GM12878 (cell line): ENCODE measurements around the gene GNLY. TPM values are rescaled to one million over a fixed set of nuclear protein-coding genes. Genes with fewer than 3 reads are reported as not detected.

Experiments used
- CBFB ChIP-seq: IDR thresholded peaks from 2 replicates; pipeline ENCODE4 v1.6.1; 2016; ENCODE audit warnings: antibody characterized with exemption, low read depth
- CEBPB ChIP-seq, 2 experiments: fragments of 150-350 bp in 1 of 2; IDR thresholded peaks; 2 replicates each; pipeline ENCODE4 v1.6.1; 2012 to 2014; ENCODE audit warnings: low read depth in 2 of 2, low read length in 2 of 2, borderline replicate concordance in 1 of 2, inconsistent platforms in 1 of 2
- CREM ChIP-seq: IDR thresholded peaks from 2 replicates; pipeline ENCODE4 v1.6.1; 2014; ENCODE audit warnings: antibody characterized with exemption, low read depth
- GABPA ChIP-seq: IDR thresholded peaks from 2 replicates; pipeline ENCODE4 v1.6.1; 2014; ENCODE audit warnings: antibody characterized with exemption, low read depth, mild to moderate bottlenecking, inconsistent platforms
- IKZF1 ChIP-seq: fragments of 450-650 bp; conservative IDR thresholded peaks from 2 replicates; pipeline ENCODE4 v1.6.1; 2017; ENCODE audit warnings: antibody characterized with exemption, mild to moderate bottlenecking
- IKZF2 ChIP-seq, 2 experiments: fragments of 450-650 bp; IDR thresholded peaks; 2 replicates each; pipeline ENCODE4 v1.6.1; 2017; ENCODE audit warnings: mild to moderate bottlenecking in 2 of 2, moderate library complexity in 2 of 2
- MTA2 ChIP-seq: fragments of 450-650 bp; IDR thresholded peaks from 2 replicates; pipeline ENCODE4 v1.6.1; 2016; ENCODE audit warnings: low read depth, mild to moderate bottlenecking, moderate library complexity
- NFYB ChIP-seq: IDR thresholded peaks from 2 replicates; pipeline ENCODE4 v1.6.1; 2011; ENCODE audit warnings: low read depth, mild to moderate bottlenecking, low read length, improper control_type of control experiment, moderate library complexity; ENCODE audit not compliant: insufficient read depth
- NR2F1 ChIP-seq: fragments of 450-650 bp; conservative IDR thresholded peaks from 2 replicates; pipeline ENCODE4 v1.6.1; 2017; ENCODE audit warnings: mild to moderate bottlenecking
- PAX5 ChIP-seq: IDR thresholded peaks from 2 replicates; pipeline ENCODE4 v1.6.1; 2011; ENCODE audit warnings: low read depth, low read length, borderline replicate concordance
- POLR2A ChIP-seq: IDR thresholded peaks from 2 replicates; pipeline ENCODE4 v1.6.1; 2011; ENCODE audit warnings: low read depth, mild to moderate bottlenecking, low read length
- RB1 ChIP-seq: fragments of 450-650 bp; formaldehyde crosslinking; IDR thresholded peaks from 2 replicates; pipeline ENCODE4 v1.6.1; 2017; ENCODE audit warnings: mild to moderate bottlenecking, borderline replicate concordance
- RUNX3 ChIP-seq: IDR thresholded peaks from 2 replicates; pipeline ENCODE4 v1.6.1; 2012; ENCODE audit warnings: low read length, inconsistent platforms
- SIN3A ChIP-seq: IDR thresholded peaks from 2 replicates; pipeline ENCODE4 v1.6.1; 2012; ENCODE audit warnings: low read depth, low read length, improper control_type of control experiment
- SMAD1 ChIP-seq: fragments of 450-650 bp; IDR thresholded peaks from 2 replicates; pipeline ENCODE4 v1.6.1; 2018; ENCODE audit warnings: mild to moderate bottlenecking, low read depth; ENCODE audit not compliant: partially characterized antibody
- SPI1 ChIP-seq: IDR thresholded peaks from 2 replicates; pipeline ENCODE4 v1.6.1; 2011; ENCODE audit warnings: low read depth, mild to moderate bottlenecking, low read length, moderate library complexity, borderline replicate concordance; ENCODE audit not compliant: insufficient read depth
- TCF12 ChIP-seq: IDR thresholded peaks from 2 replicates; pipeline ENCODE4 v1.6.1; 2011; ENCODE audit warnings: low read depth, mild to moderate bottlenecking, low read length
- WRNIP1 ChIP-seq: IDR thresholded peaks from 2 replicates; pipeline ENCODE4 v1.6.1; 2011; ENCODE audit warnings: low read depth, low read length, improper control_type of control experiment, borderline replicate concordance
- polyA plus RNA-seq, 11 experiments: library from polyadenylated mRNA; depleted of rRNA in 4 of 11; unstranded in 6 of 11; stranded (reverse) in 5 of 11; fragments of >200 nt; fragmentation: Nextera tagmentation in 4 of 11; fragmentation: Illumina TruSeq in 1 of 11; extraction: Ambion mirVana in 4 of 11; extraction: Trizol in 1 of 11; gene quantifications; 1 replicate in 1 of 11; 2 replicates in 10 of 11; pipeline versions ENCODE4 v1.2.1 to v1.2.3, GENCODE V29; 2011 to 2016; ENCODE audit warnings: inconsistent platforms in 2 of 11, missing spikeins in 2 of 11, low read depth in 1 of 11
- total RNA-seq, 4 experiments: library from RNA; depleted of rRNA in 3 of 4; stranded (reverse); fragments of >200 nt in 3 of 4; fragmentation: Illumina TruSeq in 1 of 4; extraction: Trizol in 1 of 4; gene quantifications; 2 replicates each; pipeline versions ENCODE4 v1.2.1 to v1.2.3, GENCODE V29; 2013 to 2021
- TF ChIP-seq, protein P1 (sequence below): fragments of 450-650 bp; IDR thresholded peaks from 2 replicates; pipeline ENCODE4 v1.6.1; 2017; ENCODE audit warnings: low read depth, mild to moderate bottlenecking, moderate library complexity
- TF ChIP-seq, protein P2 (sequence below): IDR thresholded peaks from 2 replicates; pipeline ENCODE4 v1.6.1; 2011; ENCODE audit warnings: mild to moderate bottlenecking, low read depth, low read length, moderate library complexity; ENCODE audit not compliant: insufficient replicate concordance
- TF ChIP-seq, protein P3 (sequence below): IDR thresholded peaks from 2 replicates; pipeline ENCODE4 v1.6.1; 2011; ENCODE audit warnings: borderline replicate concordance, low read depth, mild to moderate bottlenecking, moderate library complexity, mixed read lengths, low read length; ENCODE audit not compliant: insufficient read depth; ENCODE audit errors: extremely low read length
- TF ChIP-seq, protein P4 (sequence below): fragments of 450-650 bp; IDR thresholded peaks from 2 replicates; pipeline ENCODE4 v1.6.1; 2014; ENCODE audit warnings: mild to moderate bottlenecking
- TF ChIP-seq, protein P5 (sequence below): fragments of 450-650 bp; IDR thresholded peaks from 2 replicates; pipeline ENCODE4 v1.6.1; 2017; ENCODE audit warnings: antibody characterized with exemption, mild to moderate bottlenecking, moderate library complexity

The GNLY gene
- total and polyA plus RNA-seq, 10 of the 15 experiments (the other 5 are each of a cell fraction or from before 2014, with no cell fraction given), result 0.18 to 0.42 TPM; not detected in 8

DNA sequence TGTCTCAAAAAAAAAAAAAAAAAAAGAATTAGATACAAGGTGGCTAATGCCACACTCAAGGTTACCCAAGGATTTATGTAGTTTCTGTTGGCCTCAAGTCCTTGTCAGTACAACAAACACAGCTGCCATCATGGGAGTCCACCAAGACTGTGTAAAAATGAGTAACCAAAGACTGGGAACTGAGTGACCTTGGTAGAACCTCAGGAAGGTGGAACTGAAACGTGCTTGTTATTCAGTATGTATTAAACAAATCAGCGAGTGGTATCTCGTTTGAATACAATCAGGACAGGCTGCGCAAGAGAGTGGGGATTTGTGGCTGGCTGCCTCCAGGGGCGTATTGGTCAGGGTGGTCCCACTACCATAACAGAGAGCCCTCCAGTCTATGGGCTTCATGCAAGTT, 24.6 kb upstream of the GNLY start (continued):
- TF ChIP-seq, protein P1, sequence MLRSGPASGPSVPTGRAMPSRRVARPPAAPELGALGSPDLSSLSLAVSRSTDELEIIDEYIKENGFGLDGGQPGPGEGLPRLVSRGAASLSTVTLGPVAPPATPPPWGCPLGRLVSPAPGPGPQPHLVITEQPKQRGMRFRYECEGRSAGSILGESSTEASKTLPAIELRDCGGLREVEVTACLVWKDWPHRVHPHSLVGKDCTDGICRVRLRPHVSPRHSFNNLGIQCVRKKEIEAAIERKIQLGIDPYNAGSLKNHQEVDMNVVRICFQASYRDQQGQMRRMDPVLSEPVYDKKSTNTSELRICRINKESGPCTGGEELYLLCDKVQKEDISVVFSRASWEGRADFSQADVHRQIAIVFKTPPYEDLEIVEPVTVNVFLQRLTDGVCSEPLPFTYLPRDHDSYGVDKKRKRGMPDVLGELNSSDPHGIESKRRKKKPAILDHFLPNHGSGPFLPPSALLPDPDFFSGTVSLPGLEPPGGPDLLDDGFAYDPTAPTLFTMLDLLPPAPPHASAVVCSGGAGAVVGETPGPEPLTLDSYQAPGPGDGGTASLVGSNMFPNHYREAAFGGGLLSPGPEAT, result peak; percentile 50; the same call in 1 of the 2 replicates
- no peak for TF ChIP-seq SMAD1
- TF ChIP-seq MTA2, result peak; percentile 52; the same call in 1 of the 2 replicates
- TF ChIP-seq POLR2A, result no peak
- TF ChIP-seq CBFB, result no peak
- TF ChIP-seq WRNIP1, result no peak
- no peak for TF ChIP-seq CEBPB (IDR thresholded peaks at IDR 0.05; ENCODE audit: borderline replicate concordance in 1 of 2, low read depth in 2 of 2, low read length in 2 of 2)
- TF ChIP-seq SIN3A, result no peak
- TF ChIP-seq IKZF1, result peak; percentile 15; the same call in 1 of the 2 replicates
- TF ChIP-seq, protein P2, sequence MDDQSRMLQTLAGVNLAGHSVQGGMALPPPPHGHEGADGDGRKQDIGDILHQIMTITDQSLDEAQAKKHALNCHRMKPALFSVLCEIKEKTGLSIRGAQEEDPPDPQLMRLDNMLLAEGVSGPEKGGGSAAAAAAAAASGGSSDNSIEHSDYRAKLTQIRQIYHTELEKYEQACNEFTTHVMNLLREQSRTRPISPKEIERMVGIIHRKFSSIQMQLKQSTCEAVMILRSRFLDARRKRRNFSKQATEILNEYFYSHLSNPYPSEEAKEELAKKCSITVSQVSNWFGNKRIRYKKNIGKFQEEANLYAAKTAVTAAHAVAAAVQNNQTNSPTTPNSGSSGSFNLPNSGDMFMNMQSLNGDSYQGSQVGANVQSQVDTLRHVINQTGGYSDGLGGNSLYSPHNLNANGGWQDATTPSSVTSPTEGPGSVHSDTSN, result peak; percentile 25
- no peak for TF ChIP-seq RB1
- TF ChIP-seq, protein P3, sequence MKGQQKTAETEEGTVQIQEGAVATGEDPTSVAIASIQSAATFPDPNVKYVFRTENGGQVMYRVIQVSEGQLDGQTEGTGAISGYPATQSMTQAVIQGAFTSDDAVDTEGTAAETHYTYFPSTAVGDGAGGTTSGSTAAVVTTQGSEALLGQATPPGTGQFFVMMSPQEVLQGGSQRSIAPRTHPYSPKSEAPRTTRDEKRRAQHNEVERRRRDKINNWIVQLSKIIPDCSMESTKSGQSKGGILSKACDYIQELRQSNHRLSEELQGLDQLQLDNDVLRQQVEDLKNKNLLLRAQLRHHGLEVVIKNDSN, result no peak
- TF ChIP-seq RUNX3, result peak; percentile 28; the same call in 1 of the 2 replicates
- peak; percentile 43; the same call in 1 of the 2 replicates for TF ChIP-seq NR2F1
- no peak for TF ChIP-seq GABPA
- TF ChIP-seq PAX5, result peak; percentile 69; the same call in 1 of the 2 replicates
- 0 out of 2 replicates have a peak, but pooled peaks have one; percentile 17 for TF ChIP-seq TCF12
- peak; percentile 45 to 49; a peak in 2 of 4 replicates for TF ChIP-seq IKZF2 (IDR thresholded peaks at IDR 0.05)
- TF ChIP-seq, protein P4, sequence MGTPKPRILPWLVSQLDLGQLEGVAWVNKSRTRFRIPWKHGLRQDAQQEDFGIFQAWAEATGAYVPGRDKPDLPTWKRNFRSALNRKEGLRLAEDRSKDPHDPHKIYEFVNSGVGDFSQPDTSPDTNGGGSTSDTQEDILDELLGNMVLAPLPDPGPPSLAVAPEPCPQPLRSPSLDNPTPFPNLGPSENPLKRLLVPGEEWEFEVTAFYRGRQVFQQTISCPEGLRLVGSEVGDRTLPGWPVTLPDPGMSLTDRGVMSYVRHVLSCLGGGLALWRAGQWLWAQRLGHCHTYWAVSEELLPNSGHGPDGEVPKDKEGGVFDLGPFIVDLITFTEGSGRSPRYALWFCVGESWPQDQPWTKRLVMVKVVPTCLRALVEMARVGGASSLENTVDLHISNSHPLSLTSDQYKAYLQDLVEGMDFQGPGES, result no peak
- peak; percentile 85 for TF ChIP-seq SPI1
- TF ChIP-seq NFYB, result no peak
- TF ChIP-seq CREM, result no peak
- TF ChIP-seq, protein P5, sequence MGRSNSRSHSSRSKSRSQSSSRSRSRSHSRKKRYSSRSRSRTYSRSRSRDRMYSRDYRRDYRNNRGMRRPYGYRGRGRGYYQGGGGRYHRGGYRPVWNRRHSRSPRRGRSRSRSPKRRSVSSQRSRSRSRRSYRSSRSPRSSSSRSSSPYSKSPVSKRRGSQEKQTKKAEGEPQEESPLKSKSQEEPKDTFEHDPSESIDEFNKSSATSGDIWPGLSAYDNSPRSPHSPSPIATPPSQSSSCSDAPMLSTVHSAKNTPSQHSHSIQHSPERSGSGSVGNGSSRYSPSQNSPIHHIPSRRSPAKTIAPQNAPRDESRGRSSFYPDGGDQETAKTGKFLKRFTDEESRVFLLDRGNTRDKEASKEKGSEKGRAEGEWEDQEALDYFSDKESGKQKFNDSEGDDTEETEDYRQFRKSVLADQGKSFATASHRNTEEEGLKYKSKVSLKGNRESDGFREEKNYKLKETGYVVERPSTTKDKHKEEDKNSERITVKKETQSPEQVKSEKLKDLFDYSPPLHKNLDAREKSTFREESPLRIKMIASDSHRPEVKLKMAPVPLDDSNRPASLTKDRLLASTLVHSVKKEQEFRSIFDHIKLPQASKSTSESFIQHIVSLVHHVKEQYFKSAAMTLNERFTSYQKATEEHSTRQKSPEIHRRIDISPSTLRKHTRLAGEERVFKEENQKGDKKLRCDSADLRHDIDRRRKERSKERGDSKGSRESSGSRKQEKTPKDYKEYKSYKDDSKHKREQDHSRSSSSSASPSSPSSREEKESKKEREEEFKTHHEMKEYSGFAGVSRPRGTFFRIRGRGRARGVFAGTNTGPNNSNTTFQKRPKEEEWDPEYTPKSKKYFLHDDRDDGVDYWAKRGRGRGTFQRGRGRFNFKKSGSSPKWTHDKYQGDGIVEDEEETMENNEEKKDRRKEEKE, result no peak
